ENCODE data around the gene GFRA4.

Gene GFRA4

GRCh38 chr20:3663031-3663701 is at the start of gene GFRA4:
GFRA4 (minus strand) TSS chr20:3663399; CDS start chr20:3663399, 0 bp downstream.
- no peak for DNase-seq

DNA sequence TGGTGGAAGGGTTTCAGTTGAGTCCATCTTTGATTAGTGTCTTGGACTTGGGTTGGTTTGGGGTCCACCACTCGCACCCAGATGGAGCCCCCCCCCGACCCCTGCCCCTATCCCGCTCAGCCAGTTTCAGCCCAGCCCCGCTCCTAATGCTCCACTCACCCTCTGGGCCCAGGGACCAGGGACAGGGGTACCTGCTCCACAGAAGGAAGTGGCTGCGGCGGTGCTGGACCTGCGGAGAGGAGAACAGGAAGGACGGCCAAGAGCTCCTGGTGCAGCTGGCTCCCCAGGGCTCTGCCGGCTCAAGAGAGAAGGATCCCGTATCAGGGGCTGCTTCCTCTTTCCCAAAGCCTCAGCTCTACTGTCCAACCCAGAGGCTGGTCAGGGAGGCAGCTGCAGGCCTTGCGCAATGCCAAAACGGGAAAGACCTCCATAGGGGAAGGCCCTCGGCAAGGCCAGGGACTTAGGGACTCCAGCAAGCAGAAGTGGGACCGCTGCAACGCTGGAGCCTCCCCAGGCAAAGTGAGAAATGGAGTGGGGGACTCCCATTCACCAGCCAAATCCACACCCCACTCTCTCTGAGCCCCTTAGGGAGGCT is 49.2 kb upstream of the GFRA4 start, which contains the start of gene SIGLEC1:
Gene SIGLEC1 (minus strand): TSS at position 322 of the 595 bp plus-strand sequence. CDS start 5,472 bp downstream, outside the sequence.
- DNase-seq = no peak

DNA sequence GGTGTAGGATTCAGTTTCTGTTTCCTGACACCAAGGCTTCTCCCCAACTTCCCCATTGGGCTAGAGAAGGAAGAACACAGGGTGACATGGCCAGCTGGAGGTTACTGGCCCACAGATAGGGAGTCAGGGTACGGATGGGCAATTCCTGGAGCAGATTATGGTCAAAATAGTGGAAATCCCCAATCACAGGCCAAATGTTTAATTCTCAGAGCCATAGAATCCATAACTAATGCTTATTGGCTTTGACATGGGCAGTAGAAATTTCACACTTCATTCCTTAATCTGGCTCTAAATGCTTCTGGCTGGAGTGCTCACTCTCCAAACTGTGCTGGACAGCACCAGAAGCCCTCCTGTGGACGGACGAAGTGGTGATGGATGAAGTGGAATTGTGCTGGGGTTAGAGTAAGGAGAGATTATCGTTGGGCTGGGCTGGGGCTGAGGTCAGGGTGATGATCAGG is 48.3 kb upstream of the GFRA4 start:
- no peak for DNase-seq

- DNase-seq = peak; percentile 25 to 35
Measured at GRCh38 chr20:3710703-3711483, 47.7 kb upstream of the GFRA4 start.

DNA sequence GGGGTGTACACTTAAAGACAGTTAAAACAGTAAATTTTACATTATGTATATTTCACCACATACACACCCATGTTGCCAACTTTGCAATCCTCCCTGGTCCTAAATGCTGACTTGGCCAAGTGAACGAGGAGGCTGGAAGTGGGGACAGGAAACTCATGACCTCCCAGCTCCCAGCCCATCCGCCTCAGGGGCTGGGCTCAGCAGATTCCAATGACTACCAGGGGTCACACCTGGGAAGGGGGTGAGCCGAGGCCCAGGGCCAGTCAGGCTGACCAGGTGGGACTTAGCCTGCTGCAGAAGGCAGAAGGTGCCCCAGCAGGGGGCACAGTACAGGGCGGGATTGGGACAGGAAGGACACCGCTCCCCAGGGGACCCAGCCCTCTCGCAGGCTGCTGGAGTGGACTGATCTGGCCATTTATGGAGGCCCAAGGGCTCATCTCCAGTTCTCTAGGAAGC is 46.8 kb upstream of the GFRA4 start:
- DNase-seq = no peak

GRCh38 chr20:3707508-3707899 is 44.3 kb upstream of the GFRA4 start:
- DNase-seq = no peak

GRCh38 chr20:3706774-3707507 is 43.7 kb upstream of the GFRA4 start:
- DNase-seq = no peak

DNA sequence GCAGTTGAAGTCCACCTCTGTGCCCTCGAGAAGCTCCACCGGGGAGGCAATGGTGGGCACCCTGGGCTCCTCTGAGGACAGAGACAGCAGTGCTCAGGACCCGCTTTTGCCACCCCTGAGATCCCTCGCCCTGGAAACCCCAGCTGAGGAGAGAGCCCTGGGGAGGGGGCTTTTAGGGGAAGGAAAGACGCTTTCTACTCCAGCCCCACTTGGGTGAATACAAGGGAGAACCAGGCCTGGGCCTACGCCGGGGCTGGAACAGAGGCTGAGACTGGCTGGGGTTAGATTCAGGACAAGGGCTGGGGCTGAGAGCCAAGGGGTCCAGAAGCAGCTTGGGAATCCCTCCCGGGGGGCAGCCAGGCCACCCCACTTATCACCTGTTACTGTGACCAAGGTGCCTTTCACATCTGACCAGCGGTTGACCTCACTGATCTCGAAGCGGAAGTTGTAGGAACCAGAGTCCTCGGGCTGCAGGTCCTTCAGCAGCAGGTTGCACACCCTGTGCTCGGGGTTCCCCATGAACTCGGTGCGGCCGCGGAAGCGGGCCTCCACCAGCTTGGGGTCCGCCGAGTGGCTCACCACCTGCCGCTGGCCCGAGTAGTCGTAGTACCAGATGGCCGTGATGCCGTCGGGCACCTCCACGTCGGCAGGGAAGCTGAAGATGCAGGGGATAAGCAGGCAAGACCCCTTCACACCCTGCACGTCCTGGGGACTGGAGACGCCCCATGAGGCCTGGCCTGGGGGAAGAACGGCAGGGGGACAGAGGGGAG is 43.0 kb upstream of the GFRA4 start:
- DNase-seq = no peak

DNA sequence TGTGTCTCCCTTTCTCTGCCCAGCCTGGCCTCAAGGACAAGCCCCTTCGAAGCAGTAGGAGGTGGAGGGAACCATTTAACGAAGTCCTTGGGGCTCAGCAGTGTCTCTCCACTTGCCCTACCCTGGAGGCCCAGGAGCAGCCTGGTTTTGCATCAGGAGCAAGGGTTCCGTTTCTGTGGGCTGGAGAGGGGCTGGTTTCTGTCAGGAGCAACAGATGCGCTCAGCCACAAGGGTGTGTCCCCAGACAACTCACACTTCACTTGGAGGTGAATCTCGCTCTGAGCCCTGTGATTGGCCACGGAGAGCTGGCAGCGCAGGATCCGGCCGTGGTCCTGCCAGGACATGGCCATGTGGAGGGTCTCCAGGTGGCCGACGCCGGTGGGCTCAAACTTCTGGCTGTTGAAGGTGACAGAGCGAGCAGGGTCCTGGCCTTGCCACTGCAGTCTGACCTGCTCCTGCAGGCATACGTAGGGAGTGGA is 42.3 kb upstream of the GFRA4 start:
- no peak for DNase-seq

- DNase-seq = no peak
Measured at GRCh38 chr20:3704087-3704486, 40.9 kb upstream of the GFRA4 start.

GRCh38 chr20:3702611-3703391 is 39.6 kb upstream of the GFRA4 start:
- no peak for DNase-seq

DNA sequence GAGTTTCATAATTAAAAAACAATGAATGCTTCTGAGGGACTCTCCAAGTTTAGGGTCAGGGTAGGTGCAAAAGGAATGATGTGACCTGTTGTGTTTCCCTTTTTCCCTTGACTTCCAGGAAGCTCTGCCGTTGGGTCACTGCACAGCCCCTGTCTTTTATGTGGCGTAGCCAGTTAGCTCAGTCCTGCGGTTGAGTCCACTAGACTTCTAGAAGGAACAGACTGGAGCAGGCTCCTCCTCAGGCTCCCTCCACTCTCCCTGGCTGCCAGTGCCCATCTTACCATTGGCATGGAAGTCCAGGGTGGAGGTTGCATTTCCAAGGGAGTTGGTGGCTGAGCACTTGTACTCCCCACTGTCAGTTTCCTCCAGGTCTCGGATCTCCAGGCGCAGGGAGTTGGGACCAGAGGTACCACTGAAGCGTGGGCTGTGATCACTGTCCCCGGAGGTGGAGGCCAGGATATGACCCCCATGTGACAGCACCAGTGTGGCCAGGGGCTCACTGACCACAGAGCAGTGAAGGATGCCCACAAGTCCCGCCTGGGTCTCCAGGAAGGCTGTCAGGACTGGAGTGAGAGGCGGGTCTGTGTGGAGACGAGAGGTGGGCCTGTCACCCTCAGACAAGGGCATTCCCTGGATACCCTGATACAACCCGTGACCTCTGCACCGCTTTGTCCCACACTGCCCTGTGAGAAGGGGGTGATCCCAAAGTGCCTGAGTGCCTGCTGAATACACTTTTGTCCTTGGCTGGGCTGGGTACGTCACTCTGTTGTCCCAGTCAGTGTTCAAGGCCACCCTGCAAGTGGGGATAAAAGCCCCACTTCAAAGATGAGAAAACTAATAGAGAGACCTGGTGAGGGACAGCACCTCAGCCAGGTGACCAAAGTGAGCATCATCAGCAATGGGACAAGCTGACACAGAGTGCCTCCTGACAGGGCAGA is 38.1 kb upstream of the GFRA4 start:
- DNase-seq = no peak

GRCh38 chr20:3699037-3699436 is 35.8 kb upstream of the GFRA4 start:
- no peak for DNase-seq

DNA sequence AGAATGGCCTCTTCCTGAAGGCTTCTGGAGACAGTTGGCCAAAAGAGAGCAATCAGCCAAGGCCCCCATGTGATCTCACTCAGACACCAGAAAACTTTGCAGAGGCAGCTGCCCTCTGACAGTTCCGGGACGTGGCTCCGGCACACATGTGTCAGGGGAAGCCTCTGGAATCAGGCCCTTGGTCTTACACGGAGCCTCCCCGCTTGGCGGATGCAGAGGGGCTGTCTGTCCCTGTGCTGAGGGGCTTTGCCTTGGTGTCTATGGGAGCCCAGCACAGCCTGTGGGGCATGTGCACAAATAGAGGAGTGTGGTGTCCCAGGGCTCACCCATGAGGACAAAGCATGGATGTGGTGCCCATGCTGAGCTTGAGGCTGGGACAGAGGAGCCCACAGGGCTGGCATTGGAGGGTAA is 35.4 kb upstream of the GFRA4 start:
- DNase-seq = no peak

GRCh38 chr20:3697588-3698305 is 34.5 kb upstream of the GFRA4 start:
- DNase-seq = no peak

GRCh38 chr20:3696745-3697587 is 33.8 kb upstream of the GFRA4 start:
- no peak for DNase-seq

DNA sequence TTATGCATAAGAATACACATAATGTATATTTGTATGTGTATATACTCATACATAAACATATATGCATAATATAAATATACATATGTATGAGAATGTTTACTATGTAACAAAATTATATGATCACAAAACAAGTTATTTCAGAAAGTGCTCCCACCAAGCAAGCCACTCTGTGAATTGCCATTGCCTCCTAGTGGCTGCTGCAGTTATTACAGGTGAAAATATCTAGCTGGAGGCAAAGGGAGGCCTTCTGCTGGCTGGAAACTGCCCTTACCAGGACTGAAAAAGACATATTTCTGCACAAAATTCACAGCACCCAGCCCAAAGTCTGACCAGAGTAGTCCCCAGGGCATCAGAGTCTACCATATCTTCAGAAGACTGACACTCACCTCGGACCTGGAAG is 33.0 kb upstream of the GFRA4 start:
- no peak for DNase-seq

DNA sequence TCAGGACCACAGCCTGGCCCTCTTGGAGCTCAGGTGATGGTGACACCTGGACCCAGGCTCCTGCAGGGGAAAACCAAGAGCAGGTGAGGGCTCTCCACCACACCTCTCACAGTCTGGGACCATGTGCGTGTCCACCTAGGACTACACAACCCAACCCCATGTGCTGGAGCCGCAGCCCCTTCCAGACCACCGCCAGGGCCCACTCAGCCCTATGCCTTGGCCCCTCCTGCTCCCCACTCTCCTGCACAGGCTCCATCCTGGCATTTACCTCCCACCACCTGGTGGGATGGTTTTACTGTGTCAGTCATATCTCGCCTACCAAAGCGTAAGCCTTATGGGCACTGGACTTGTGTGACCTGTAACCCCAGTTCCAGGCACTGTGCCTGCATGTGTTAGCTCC is 31.7 kb upstream of the GFRA4 start:
- no peak for DNase-seq

Measured in NCI-H2081 (cell line).